ENCODE measurements around the gene C19orf38.

The C19orf38 gene

GRCh38 chr19:10812196-10812595 lies 36.0 kb upstream of the C19orf38 start:
- Histone ChIP-seq H3K36me3 (ENCODE audit: insufficient read depth, low read length) (peaks cover 37% of the 10 kb centered on the region; the same call in 1 of the 2 replicates), H3K27ac (ENCODE audit: low read depth, low read length, poor library complexity, severe bottlenecking) (no peak overlapping the region)

GRCh38 chr19:10812902-10813404 lies 35.3 kb upstream of the C19orf38 start:
- H2AFZ ChIP-seq (ENCODE audit: low read length) = no peak overlapping the region
- no peak overlapping the region for H3K4me3 ChIP-seq (ENCODE audit: low read depth, low read length, poor library complexity, severe bottlenecking)
- H3K4me2 ChIP-seq (ENCODE audit: low read length) = no peak overlapping the region
- no peaks in the 10 kb centered on the region for H3F3A ChIP-seq (ENCODE audit: insufficient read depth, low read length)
- TF ChIP-seq CTCF (IDR thresholded peaks at IDR 0.05; ENCODE audit: low read length) = no peak
- no peak for TF ChIP-seq EZH2 (IDR thresholded peaks at IDR 0.05; ENCODE audit: borderline replicate concordance, low read length)
- no peaks in the 10 kb centered on the region for H3K4me1 ChIP-seq (ENCODE audit: insufficient read depth, low read length, severe bottlenecking)
- no peak overlapping the region for H3K9ac ChIP-seq (ENCODE audit: low read length)
- peaks cover 37% of the 10 kb centered on the region; the same call in 1 of the 2 replicates for H3K36me3 ChIP-seq (ENCODE audit: insufficient read depth, low read length)
- H3K27me3 ChIP-seq (ENCODE audit: insufficient read depth, low read length) = no peaks in the 10 kb centered on the region
- H3K9me3 ChIP-seq (ENCODE audit: low read length) = no peaks in the 10 kb centered on the region
- no peak overlapping the region for H3K27ac ChIP-seq (ENCODE audit: low read depth, low read length, poor library complexity, severe bottlenecking)
- no peaks in the 10 kb centered on the region for H3K79me2 ChIP-seq (ENCODE audit: insufficient read depth, low read length)
- H4K20me1 ChIP-seq (ENCODE audit: insufficient read depth, low read length) = no peaks in the 10 kb centered on the region
- no peaks in the 10 kb centered on the region for H3K9me2 ChIP-seq (ENCODE audit: low read depth, low read length)

More at GRCh38 chr19:10812196-10812595, 36.0 kb upstream of the C19orf38 start:
- Histone ChIP-seq H3K9me2 (ENCODE audit: low read depth, low read length) (no peaks in the 10 kb centered on the region), H3F3A (ENCODE audit: insufficient read depth, low read length) (no peaks in the 10 kb centered on the region), H4K20me1 (ENCODE audit: insufficient read depth, low read length) (no peaks in the 10 kb centered on the region), H3K9ac (ENCODE audit: low read length) (no peak overlapping the region), H3K9me3 (ENCODE audit: low read length) (no peaks in the 10 kb centered on the region), H3K27me3 (ENCODE audit: insufficient read depth, low read length) (no peaks in the 10 kb centered on the region), H3K4me3 (ENCODE audit: low read depth, low read length, poor library complexity, severe bottlenecking) (no peak overlapping the region), H2AFZ (ENCODE audit: low read length) (no peak overlapping the region), H3K79me2 (ENCODE audit: insufficient read depth, low read length) (no peaks in the 10 kb centered on the region), H3K4me1 (ENCODE audit: insufficient read depth, low read length, severe bottlenecking) (no peaks in the 10 kb centered on the region), H3K4me2 (ENCODE audit: low read length) (no peak overlapping the region)
- TF ChIP-seq EZH2 (IDR thresholded peaks at IDR 0.05; ENCODE audit: borderline replicate concordance, low read length) (no peak), CTCF (IDR thresholded peaks at IDR 0.05; ENCODE audit: low read length) (no peak)

GRCh38 chr19:10815007-10815536 lies 33.1 kb upstream of the C19orf38 start:
- H3K4me3 ChIP-seq (ENCODE audit: low read depth, low read length, poor library complexity, severe bottlenecking) = no peak overlapping the region
- TF ChIP-seq CTCF (IDR thresholded peaks at IDR 0.05; ENCODE audit: low read length) = no peak
- TF ChIP-seq EZH2 (IDR thresholded peaks at IDR 0.05; ENCODE audit: borderline replicate concordance, low read length) = no peak
- peaks cover 26% of the 10 kb centered on the region; the same call in 1 of the 2 replicates for H3K36me3 ChIP-seq (ENCODE audit: insufficient read depth, low read length)

More at GRCh38 chr19:10815007-10815536, 33.1 kb upstream of the C19orf38 start:
- no peaks in the 10 kb centered on the region for H3K9me3 ChIP-seq (ENCODE audit: low read length)
- H3K79me2 ChIP-seq (ENCODE audit: insufficient read depth, low read length) = no peaks in the 10 kb centered on the region
- no peaks in the 10 kb centered on the region for H3K9me2 ChIP-seq (ENCODE audit: low read depth, low read length)
- no peaks in the 10 kb centered on the region for H4K20me1 ChIP-seq (ENCODE audit: insufficient read depth, low read length)
- no peak overlapping the region for H3K9ac ChIP-seq (ENCODE audit: low read length)
- H3K27me3 ChIP-seq (ENCODE audit: insufficient read depth, low read length) = no peaks in the 10 kb centered on the region
- no peaks in the 10 kb centered on the region for H3F3A ChIP-seq (ENCODE audit: insufficient read depth, low read length)
- H3K27ac ChIP-seq (ENCODE audit: low read depth, low read length, poor library complexity, severe bottlenecking) = no peak overlapping the region
- no peak overlapping the region for H2AFZ ChIP-seq (ENCODE audit: low read length)
- no peaks in the 10 kb centered on the region for H3K4me1 ChIP-seq (ENCODE audit: insufficient read depth, low read length, severe bottlenecking)
- H3K4me2 ChIP-seq (ENCODE audit: low read length) = no peak overlapping the region

All from OCI-LY1 (cell line).